ENCODE results near the gene NR2C1. TPM values are rescaled to one million over a fixed set of nuclear protein-coding genes. Genes with fewer than 3 reads are reported as not detected.

NR2C1 gene
- polyA plus RNA-seq, 3 donors: 2.2 to 24.7 (median 6.0) TPM

- Mint-ChIP-seq H3K27ac (no peak overlapping the region), H3K4me3 (no peak overlapping the region), H3K27me3 (ENCODE audit: low read depth in 3 of 3) (peaks cover 0 to 1% (median 0%) of the 10 kb centered on the region in 3 donors), H3K36me3 (peaks cover 51 to 86% of the 10 kb centered on the region in 2 donors), H3K4me1 (no peaks in the 10 kb centered on the region), H3K9me3 (no peaks in the 10 kb centered on the region)
- H3K4me2 ChIP-seq (replicated peaks; ENCODE audit: extremely low read depth, low read length, poor library complexity, severe bottlenecking): no peak overlapping the region
- H3K4me3 ChIP-seq (replicated peaks in 1 of 3; ENCODE audit: low read depth in 2 of 3, low read length in 3 of 3): no peak overlapping the region
- H4K20me1 ChIP-seq (ENCODE audit: insufficient read depth, low read length): no peaks in the 10 kb centered on the region
- no peak overlapping the region for H3K27ac ChIP-seq (ENCODE audit: low read depth in 1 of 2, low read length in 2 of 2)
- H3K4me1 ChIP-seq (ENCODE audit: control insufficient read depth in 1 of 2, insufficient read depth in 2 of 2, low read length in 2 of 2): no peaks in the 10 kb centered on the region
- H3K9ac ChIP-seq (ENCODE audit: insufficient read depth, low read length, poor library complexity, severe bottlenecking): no peak overlapping the region
- peaks cover 70 to 89% of the 10 kb centered on the region in 2 donors for H3K36me3 ChIP-seq (replicated peaks in 1 of 2; ENCODE audit: control insufficient read depth in 1 of 2, insufficient read depth in 2 of 2, low read length in 2 of 2)
- DNase-seq: no peak
- no peak for TF ChIP-seq CTCF (IDR thresholded peaks at IDR 0.05)
- WGBS (ENCODE audit: insufficient coverage): 100% methylated on average over 1 of the region's 1 CpG
- intact Hi-C loops (cut with micrococcal nuclease): no loop called here
- H3K9me3 ChIP-seq (replicated peaks in 1 of 2; ENCODE audit: control insufficient read depth in 1 of 2, insufficient read depth in 1 of 2, low read length in 2 of 2): no peaks in the 10 kb centered on the region
- no peak overlapping the region for H2AFZ ChIP-seq (ENCODE audit: insufficient read depth, low read depth, low read length, poor library complexity, severe bottlenecking)
- no peaks in the 10 kb centered on the region for H3K79me2 ChIP-seq (ENCODE audit: insufficient read depth, low read length)
- no peaks in the 10 kb centered on the region for H3K27me3 ChIP-seq (ENCODE audit: control insufficient read depth in 2 of 2, insufficient read depth in 2 of 2, low read length in 2 of 2)
Observed at GRCh38 chr12:95060951-95061350, 12.5 kb downstream of the NR2C1 start.

GRCh38 chr12:95059984-95060383 is 13.4 kb downstream of the NR2C1 start:
- no peak for TF ChIP-seq CTCF (IDR thresholded peaks at IDR 0.05)
- H3K27ac Mint-ChIP-seq: no peak overlapping the region
- intact Hi-C loops (cut with micrococcal nuclease): no loop called here
- Histone ChIP-seq H2AFZ (ENCODE audit: insufficient read depth, low read depth, low read length, poor library complexity, severe bottlenecking) (no peak overlapping the region), H3K4me3 (replicated peaks in 1 of 3; ENCODE audit: low read depth in 2 of 3, low read length in 3 of 3) (no peak overlapping the region), H3K9me3 (replicated peaks in 1 of 2; ENCODE audit: control insufficient read depth in 1 of 2, insufficient read depth in 1 of 2, low read length in 2 of 2) (no peaks in the 10 kb centered on the region), H3K36me3 (replicated peaks in 1 of 2; ENCODE audit: control insufficient read depth in 1 of 2, insufficient read depth in 2 of 2, low read length in 2 of 2) (peaks cover 76 to 93% of the 10 kb centered on the region in 2 donors), H3K27me3 (ENCODE audit: control insufficient read depth in 2 of 2, insufficient read depth in 2 of 2, low read length in 2 of 2) (no peaks in the 10 kb centered on the region), H3K4me2 (replicated peaks; ENCODE audit: extremely low read depth, low read length, poor library complexity, severe bottlenecking) (no peak overlapping the region), H3K4me1 (ENCODE audit: control insufficient read depth in 1 of 2, insufficient read depth in 2 of 2, low read length in 2 of 2) (no peaks in the 10 kb centered on the region), H3K79me2 (ENCODE audit: insufficient read depth, low read length) (no peaks in the 10 kb centered on the region), H3K27ac (ENCODE audit: low read depth in 1 of 2, low read length in 2 of 2) (no peak overlapping the region), H3K9ac (ENCODE audit: insufficient read depth, low read length, poor library complexity, severe bottlenecking) (no peak overlapping the region), H4K20me1 (ENCODE audit: insufficient read depth, low read length) (no peaks in the 10 kb centered on the region)
- no peaks in the 10 kb centered on the region for H3K4me1 Mint-ChIP-seq
- no peaks in the 10 kb centered on the region for H3K9me3 Mint-ChIP-seq
- peaks cover 0 to 1% (median 0%) of the 10 kb centered on the region in 3 donors for H3K27me3 Mint-ChIP-seq (ENCODE audit: low read depth in 3 of 3)
- no peak overlapping the region for H3K4me3 Mint-ChIP-seq
- WGBS (ENCODE audit: insufficient coverage): 91% methylated on average over 1 of the region's 4 CpGs
- no peak for DNase-seq
- H3K36me3 Mint-ChIP-seq: peaks cover 53 to 87% of the 10 kb centered on the region in 2 donors

Data from CD14-positive monocyte (primary cell).